GM21717 (cell line): ENCODE data around the gene ILKAP.

ENCODE experiments used
- ATAC-seq: cut with Tn5 transposase; IDR thresholded peaks from one replicate; pipeline ENCODE4 v1.9.1; 2021; ENCODE audit warnings: mild to moderate bottlenecking, moderate library complexity; ENCODE audit not compliant: unreplicated experiment

The ILKAP gene

DNA sequence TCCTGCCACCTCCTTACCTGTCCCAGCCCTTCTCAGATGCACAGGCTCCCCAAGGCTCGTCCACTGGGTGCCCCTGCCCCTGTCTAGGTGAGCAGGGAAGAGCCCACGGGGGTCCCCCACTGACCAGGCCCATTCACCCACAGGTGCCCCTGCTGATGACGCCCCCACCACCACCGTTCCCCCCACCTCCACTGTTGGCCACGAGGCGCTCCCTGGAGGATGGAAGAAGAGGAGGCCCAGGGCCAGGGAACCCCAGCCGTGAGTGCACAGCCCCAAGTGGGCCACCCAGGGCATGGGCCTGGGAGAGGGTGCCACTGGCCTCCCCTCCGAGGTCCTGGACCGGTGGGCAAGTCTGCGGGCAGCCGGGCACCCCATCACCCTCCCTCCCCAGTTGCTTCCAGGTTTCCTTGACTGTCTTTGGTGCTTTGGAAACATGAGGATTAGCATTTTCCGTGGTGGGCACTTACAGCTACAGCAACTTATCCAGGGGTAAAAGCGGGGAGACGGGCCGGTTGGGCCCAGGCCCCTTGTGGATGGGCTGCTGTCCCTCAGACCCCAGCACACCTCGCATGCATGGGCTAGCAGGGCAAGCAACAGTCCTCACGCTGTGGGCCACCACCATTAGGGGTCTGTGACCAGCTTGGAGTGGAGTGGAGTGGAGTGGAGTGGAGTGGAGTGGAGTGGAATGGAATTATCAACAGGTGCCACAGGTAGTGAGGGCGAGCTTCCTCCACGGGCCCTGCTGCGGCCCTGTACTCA lies 78.2 kb downstream of the ILKAP start:
- ATAC-seq: no peak

- no peak for ATAC-seq
Measured at GRCh38 chr2:238124488-238125126, 78.9 kb downstream of the ILKAP start.

GRCh38 chr2:238123991-238124470 lies 79.5 kb downstream of the ILKAP start:
- ATAC-seq: no peak

DNA sequence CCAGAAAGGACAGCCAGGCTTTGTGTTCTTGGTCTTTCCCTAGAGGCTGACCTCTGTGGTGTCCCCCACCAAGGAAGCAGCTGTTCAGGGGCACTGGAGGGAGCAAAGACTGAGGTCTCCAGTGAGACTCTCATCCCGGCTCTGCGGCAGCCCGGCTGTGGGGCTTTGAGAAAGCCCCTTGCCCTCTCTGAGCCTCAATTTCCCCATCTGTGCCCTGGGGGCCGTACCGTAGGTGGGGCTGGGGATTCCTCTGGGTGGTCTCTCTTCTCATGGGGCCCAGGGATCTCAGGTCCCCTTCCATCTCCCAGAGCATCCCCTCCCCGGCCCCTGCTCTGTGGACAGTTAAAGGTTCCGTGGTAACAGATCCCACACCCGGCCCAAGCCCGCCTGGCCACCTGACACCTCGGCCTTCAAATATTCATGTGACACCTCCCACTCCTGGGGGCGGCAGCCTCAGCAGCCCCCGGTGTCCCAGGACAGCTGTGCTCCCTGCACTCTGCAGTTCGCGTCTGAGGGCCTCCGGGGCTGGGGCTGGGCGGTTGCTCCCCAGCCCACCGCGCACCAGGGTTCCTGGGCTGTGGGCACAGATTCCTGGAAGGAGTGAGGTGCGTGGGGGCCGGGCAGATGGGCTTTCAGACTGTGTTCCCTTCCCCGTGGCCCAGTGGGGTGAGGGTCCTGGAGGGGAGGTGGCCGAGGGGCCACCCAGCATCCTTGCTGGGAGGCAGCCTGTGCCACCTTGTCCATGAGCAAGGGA lies 80.1 kb downstream of the ILKAP start:
- no peak for ATAC-seq

DNA sequence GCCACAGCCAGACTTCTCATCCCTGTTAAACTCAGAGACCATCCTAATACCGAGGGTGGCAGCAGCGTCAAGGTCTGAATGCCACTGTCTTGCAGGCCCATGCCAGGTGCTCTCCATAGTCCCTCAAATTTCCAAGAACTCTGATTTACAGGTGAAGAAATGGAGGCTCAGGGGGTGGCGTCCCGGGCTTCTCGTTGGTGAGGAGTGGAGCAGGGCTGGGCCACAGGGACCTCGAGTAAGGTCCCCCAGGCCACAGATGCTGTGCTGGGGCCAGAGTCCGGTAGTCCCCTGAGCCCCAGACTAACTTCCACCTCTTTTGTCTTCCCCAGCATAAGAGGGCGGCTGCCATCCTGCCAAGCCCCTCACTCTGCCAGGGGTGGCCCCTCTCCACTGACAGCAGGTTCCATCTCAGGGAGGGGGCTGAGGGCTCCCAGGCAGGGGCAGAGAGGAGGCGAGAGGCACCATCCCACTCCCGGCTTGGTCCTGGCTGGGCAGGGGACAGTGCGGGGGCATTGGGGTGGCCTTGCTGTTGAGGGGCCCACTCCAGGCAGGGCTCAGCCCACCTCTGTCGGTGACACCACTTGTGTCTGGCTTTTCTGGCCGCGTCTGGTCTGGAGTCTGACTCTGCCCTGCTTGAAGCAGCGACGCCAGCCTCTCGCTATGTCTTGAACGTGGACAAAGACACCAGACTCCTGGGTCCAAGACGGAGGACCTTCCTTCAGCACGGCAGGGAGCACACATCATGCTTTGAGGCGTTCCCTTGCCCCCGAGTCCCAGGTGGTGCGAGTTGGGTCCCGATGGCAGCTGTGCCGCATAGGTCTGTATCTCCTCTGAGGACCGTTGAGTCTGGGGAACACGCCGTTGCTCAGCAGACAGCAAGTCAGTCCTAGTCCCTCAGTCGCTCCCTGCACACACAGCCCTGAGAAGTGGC lies 80.9 kb downstream of the ILKAP start:
- ATAC-seq: no peak

DNA sequence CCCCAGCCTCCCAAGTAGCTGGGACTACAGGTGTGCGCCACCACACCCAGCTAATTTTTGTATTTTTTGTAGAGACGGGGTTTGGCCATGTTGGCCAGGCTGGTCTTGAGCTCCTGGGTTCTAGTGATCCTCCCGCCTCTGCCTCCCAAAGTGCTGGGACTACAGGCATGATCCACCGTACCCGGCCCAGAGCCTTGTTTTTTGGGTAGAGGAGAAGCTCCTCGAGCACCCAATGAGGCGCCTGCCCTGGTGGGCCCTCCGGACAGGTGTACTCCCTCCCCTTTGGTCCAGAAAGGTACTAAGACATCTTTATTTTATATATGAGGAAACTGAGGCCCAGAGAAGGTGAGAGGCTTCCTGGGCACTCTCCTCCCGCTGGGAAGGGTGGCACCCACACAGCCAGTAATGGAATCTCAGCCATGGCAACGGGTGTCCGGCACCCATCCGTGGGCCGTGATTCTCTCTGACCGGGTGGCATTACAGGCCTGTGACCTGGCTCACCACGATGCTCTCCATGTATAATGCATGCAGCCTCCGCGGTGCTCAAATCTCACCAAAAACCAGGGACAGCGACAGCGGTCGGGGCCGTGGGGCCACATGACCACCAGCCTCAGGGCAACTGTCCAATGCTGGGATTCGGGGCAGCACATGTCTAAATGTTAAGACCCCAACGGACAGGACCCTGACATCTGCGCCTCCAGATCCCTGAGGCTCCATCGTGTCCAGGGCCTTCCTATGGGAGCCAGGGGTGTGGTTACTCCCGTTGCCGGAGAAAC lies 81.8 kb downstream of the ILKAP start:
- ATAC-seq: no peak

DNA sequence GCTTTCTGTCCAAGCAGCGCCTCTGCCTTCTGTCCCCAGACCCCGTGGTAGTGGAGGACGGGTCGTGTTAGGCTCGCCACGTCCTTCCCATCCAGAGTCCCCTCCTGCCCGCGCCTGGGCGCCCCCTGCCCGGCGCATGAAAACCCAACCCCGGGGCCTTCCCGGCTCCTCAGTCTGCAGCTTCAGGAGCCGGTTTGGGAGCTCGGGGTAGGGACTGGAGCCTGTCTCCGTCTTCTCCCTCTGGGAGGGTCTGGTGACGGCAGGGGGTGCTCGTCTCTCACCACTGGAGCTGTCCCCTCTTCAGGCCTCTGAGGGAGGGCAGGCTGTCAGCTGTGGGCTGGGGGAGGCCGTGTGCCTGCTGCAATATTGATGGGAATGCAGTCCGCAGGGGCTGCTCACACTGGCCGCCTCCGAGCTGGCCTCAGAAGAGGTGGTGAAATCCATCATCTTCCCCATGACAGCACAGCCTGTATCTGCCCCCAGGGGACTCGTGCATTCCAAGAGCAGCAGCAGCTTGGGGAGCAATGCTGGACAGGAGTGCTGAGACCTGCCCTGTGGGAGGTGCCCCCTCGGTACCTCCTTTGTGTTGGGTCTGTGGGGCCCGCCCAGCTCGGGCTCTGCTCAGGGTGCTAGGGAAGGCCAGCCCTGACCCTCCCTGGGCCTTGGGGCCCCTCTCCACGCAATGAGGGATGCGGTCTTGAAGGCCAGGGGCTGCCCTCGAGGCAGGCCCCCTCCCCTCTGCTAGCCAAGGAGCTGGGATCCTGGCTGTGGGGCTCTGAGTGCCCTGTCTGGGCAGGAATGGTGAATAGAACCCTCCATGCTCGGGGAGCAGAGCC lies 82.8 kb downstream of the ILKAP start:
- no peak for ATAC-seq
